Measurements from ENCODE around the gene CLIP1.

The CLIP1 gene

GRCh38 chr12:122356192-122356635, 66.3 kb downstream of the CLIP1 start:
- peak; percentile 17 to 39 for DNase-seq (ENCODE audit: low read depth in 2 of 2)

- DNase-seq (ENCODE audit: low read depth in 2 of 2) = no peak
Measured at GRCh38 chr12:122355706-122356105, 66.8 kb downstream of the CLIP1 start.

- DNase-seq (ENCODE audit: low read depth in 2 of 2) = no peak
Measured at GRCh38 chr12:122354958-122355641, 67.4 kb downstream of the CLIP1 start.

GRCh38 chr12:122352394-122352793, 70.1 kb downstream of the CLIP1 start:
- DNase-seq (ENCODE audit: low read depth in 2 of 2) = no peak

GRCh38 chr12:122350141-122350848, 72.2 kb downstream of the CLIP1 start:
- no peak for DNase-seq (ENCODE audit: low read depth in 2 of 2)

GRCh38 chr12:122349078-122349477, 73.4 kb downstream of the CLIP1 start:
- DNase-seq (ENCODE audit: low read depth in 2 of 2) = no peak

GRCh38 chr12:122348505-122348904, 74.0 kb downstream of the CLIP1 start:
- no peak for DNase-seq (ENCODE audit: low read depth in 2 of 2)

- DNase-seq (ENCODE audit: low read depth in 2 of 2) = no peak
Measured at GRCh38 chr12:122346054-122346453, 76.4 kb downstream of the CLIP1 start.

- DNase-seq (ENCODE audit: low read depth in 2 of 2) = no peak
Measured at GRCh38 chr12:122345042-122345441, 77.4 kb downstream of the CLIP1 start.

- peak; percentile 23 to 47 for DNase-seq (ENCODE audit: low read depth in 2 of 2)
Measured at GRCh38 chr12:122336015-122336946, 86.2 kb downstream of the CLIP1 start.

GRCh38 chr12:122333142-122334087, 89.1 kb downstream of the CLIP1 start:
- DNase-seq (ENCODE audit: low read depth in 2 of 2) = no peak

GRCh38 chr12:122327494-122328385, 94.7 kb downstream of the CLIP1 start:
- DNase-seq (ENCODE audit: low read depth in 2 of 2) = no peak

- DNase-seq (ENCODE audit: low read depth in 2 of 2) = no peak
Measured at GRCh38 chr12:122327014-122327413, 95.5 kb downstream of the CLIP1 start.

- DNase-seq (ENCODE audit: low read depth in 2 of 2) = no peak
Measured at GRCh38 chr12:122326586-122326985, 95.9 kb downstream of the CLIP1 start.

GRCh38 chr12:122323311-122324019, 99.0 kb downstream of the CLIP1 start:
- no peak for DNase-seq (ENCODE audit: low read depth in 2 of 2)

GRCh38 chr12:122322501-122322900, 100.0 kb downstream of the CLIP1 start:
- no peak for DNase-seq (ENCODE audit: low read depth in 2 of 2)

- DNase-seq (ENCODE audit: low read depth in 2 of 2) = no peak
Measured at GRCh38 chr12:122318607-122319605, 103.6 kb downstream of the CLIP1 start.

GRCh38 chr12:122312926-122313325, 109.5 kb downstream of the CLIP1 start:
- no peak for DNase-seq (ENCODE audit: low read depth in 2 of 2)

Data from stimulated activated CD4-positive, alpha-beta T cell treated with anti-CD3 and anti-CD28 coated beads, Interleukin-1b, Interleukin-23, amount 100 ng/mL, for 4 hours (primary cell).